Endothelial cell of umbilical vein (primary cell): Measurements from ENCODE around the gene GGTLC3.
"Not testable (repeated sequence)": the region's sequence is repeated elsewhere in the genome, so short reads cannot be mapped to it uniquely, and the experiment has no call there.

Experiments used
- EZH2 ChIP-seq: IDR thresholded peaks from 2 replicates; pipeline ENCODE4 v1.6.1; 2012; ENCODE audit warnings: borderline replicate concordance, low read depth, mild to moderate bottlenecking, moderate library complexity, low read length, inconsistent platforms; ENCODE audit not compliant: severe bottlenecking
- FOS ChIP-seq: IDR thresholded peaks from 2 replicates; pipeline ENCODE4 v1.6.1; 2011; ENCODE audit warnings: mild to moderate bottlenecking, low read length, moderate library complexity, borderline replicate concordance; ENCODE audit not compliant: insufficient read depth
- JUN ChIP-seq: IDR thresholded peaks from 2 replicates; pipeline ENCODE4 v1.6.1; 2011; ENCODE audit warnings: borderline replicate concordance, low read depth; ENCODE audit not compliant: insufficient read length, insufficient read depth
- MYC ChIP-seq: IDR thresholded peaks from one replicate; pipeline ENCODE4 v1.6.1; 2011; ENCODE audit warnings: mild to moderate bottlenecking, low read depth, low read length
- POLR2A ChIP-seq: IDR thresholded peaks from 2 replicates; pipeline ENCODE4 v1.6.1; 2012; ENCODE audit warnings: low read depth, mild to moderate bottlenecking, control low read depth, low read length
- POLR2AphosphoS5 ChIP-seq: IDR thresholded peaks from 2 replicates; pipeline ENCODE4 v1.6.1; 2012; ENCODE audit warnings: low read depth, mild to moderate bottlenecking, control low read depth, low read length, moderate library complexity; ENCODE audit not compliant: insufficient read depth
- TF ChIP-seq, protein P1 (sequence below), 2 donors: IDR thresholded peaks; 1 replicate in 1 of 2; 2 replicates in 1 of 2; pipeline ENCODE4 v1.5.1; 2011; ENCODE audit warnings: low read length in 2 of 2, mild to moderate bottlenecking in 2 of 2, moderate library complexity in 2 of 2, control low read depth in 1 of 2, inconsistent platforms in 1 of 2, low read depth in 1 of 2; ENCODE audit not compliant: insufficient read depth in 1 of 2; ENCODE audit errors: extremely low read depth in 1 of 2
- TF ChIP-seq, protein P2 (sequence below): IDR thresholded peaks from 2 replicates; pipeline ENCODE4 v1.6.1; 2011; ENCODE audit not compliant: insufficient read depth, insufficient read length

DNA sequence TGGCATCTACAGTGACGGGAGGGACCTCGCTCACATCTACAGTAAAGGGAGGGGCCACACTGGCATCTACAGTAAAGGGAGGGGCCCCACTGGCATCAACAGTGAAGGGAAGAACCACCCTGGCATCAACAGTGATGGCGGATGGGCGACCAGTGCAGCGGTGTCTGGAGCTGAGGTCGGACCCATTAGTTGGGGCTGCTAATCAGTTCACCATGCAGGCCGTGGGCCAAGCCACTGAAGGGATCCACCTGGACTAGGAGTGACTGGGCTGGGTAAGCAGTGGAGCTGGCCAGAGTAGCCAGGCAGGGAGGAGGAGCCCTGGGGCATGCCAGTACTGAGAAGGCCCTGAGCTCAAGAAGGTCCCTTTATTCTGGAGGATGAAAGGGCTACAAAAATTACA, 33.1 kb upstream of the GGTLC3 start:
- not testable (repeated sequence) for TF ChIP-seq POLR2AphosphoS5, JUN, EZH2, POLR2A, FOS, MYC
- TF ChIP-seq, protein P1, sequence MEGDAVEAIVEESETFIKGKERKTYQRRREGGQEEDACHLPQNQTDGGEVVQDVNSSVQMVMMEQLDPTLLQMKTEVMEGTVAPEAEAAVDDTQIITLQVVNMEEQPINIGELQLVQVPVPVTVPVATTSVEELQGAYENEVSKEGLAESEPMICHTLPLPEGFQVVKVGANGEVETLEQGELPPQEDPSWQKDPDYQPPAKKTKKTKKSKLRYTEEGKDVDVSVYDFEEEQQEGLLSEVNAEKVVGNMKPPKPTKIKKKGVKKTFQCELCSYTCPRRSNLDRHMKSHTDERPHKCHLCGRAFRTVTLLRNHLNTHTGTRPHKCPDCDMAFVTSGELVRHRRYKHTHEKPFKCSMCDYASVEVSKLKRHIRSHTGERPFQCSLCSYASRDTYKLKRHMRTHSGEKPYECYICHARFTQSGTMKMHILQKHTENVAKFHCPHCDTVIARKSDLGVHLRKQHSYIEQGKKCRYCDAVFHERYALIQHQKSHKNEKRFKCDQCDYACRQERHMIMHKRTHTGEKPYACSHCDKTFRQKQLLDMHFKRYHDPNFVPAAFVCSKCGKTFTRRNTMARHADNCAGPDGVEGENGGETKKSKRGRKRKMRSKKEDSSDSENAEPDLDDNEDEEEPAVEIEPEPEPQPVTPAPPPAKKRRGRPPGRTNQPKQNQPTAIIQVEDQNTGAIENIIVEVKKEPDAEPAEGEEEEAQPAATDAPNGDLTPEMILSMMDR (IDR thresholded peaks at IDR 0.05; ENCODE audit: extremely low read depth in 1 of 2, insufficient read depth in 1 of 2, low read depth in 1 of 2, low read length in 2 of 2) = not testable (repeated sequence)
- TF ChIP-seq, protein P2, sequence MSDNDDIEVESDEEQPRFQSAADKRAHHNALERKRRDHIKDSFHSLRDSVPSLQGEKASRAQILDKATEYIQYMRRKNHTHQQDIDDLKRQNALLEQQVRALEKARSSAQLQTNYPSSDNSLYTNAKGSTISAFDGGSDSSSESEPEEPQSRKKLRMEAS = not testable (repeated sequence)
